Endothelial cell of umbilical vein (primary cell): ENCODE measurements around the gene KCNMA1. TPM values are rescaled to one million over a fixed set of nuclear protein-coding genes. Genes with fewer than 3 reads are reported as not detected.

Experiments used
- BruUV-seq: library from RNA; stranded (reverse); fragments of 400-500 nt; replicated peaks from 2 replicates; lab custom pipeline; 2021; lab: Mats Ljungman, UMichigan
- CTCF ChIA-PET: fragments of 300-600, 350-600 bp; sonication (Branson Sonifier 250); formaldehyde crosslinking; loops from one replicate; lab custom pipeline; 2021; ENCODE audit warnings: antibody characterized with exemption, inconsistent platforms; lab: Charles Lee
- POLR2A ChIA-PET: fragments of 300-600, 350-600 bp; sonication (Branson Sonifier 250); formaldehyde crosslinking; loops from one replicate; lab custom pipeline; 2021; ENCODE audit warnings: antibody characterized with exemption, inconsistent platforms; lab: Charles Lee
- DNase-seq: peaks from one replicate; pipeline ENCODE4 v3.0.0-alpha.2; 2011; ENCODE audit warnings: low read depth, low spot score
- FAIRE-seq: peaks from 2 replicates; lab custom pipeline; 2011; peaks lifted over from hg19 to GRCh38; lab: Jason Lieb, UNC
- H2AFZ ChIP-seq: 2 replicates; pipeline ENCODE4 v1.6.0; 2012; ENCODE audit warnings: low read depth, low read length, control low read depth, inconsistent platforms
- H3K27ac ChIP-seq: 2 replicates; pipeline ENCODE4 v1.5.1; 2011; ENCODE audit warnings: low read depth, mild to moderate bottlenecking, control low read depth, low read length, moderate library complexity; ENCODE audit not compliant: insufficient read depth
- H3K27me3 ChIP-seq, 2 experiments: 2 replicates each; pipeline versions ENCODE4 v1.6.0 to v1.6.1; 2011; ENCODE audit warnings: low read length in 2 of 2, mixed read lengths in 1 of 2; ENCODE audit not compliant: control insufficient read depth in 2 of 2, insufficient read depth in 2 of 2
- H3K36me3 ChIP-seq, 2 experiments: 2 replicates in 1 of 2; 3 replicates in 1 of 2; pipeline ENCODE4 v1.5.1; 2011; ENCODE audit warnings: low read length in 2 of 2, mild to moderate bottlenecking in 1 of 2, moderate library complexity in 1 of 2; ENCODE audit not compliant: control insufficient read depth in 2 of 2, insufficient read depth in 2 of 2; ENCODE audit errors: extremely low read depth in 1 of 2
- H3K4me1 ChIP-seq: 3 replicates; pipeline ENCODE4 v1.5.1; 2011; ENCODE audit warnings: mild to moderate bottlenecking, low read length; ENCODE audit not compliant: control insufficient read depth, insufficient read depth; ENCODE audit errors: extremely low read depth
- H3K4me2 ChIP-seq: 2 replicates; pipeline ENCODE4 v1.6.1; 2011; ENCODE audit warnings: low read length, control low read depth, mixed read lengths; ENCODE audit not compliant: insufficient read depth
- H3K4me3 ChIP-seq, 3 experiments: fragments of 200-600 bp in 1 of 3; sonication (generic), shearing (Covaris generic) in 1 of 3; replicated peaks in 1 of 3; 2 replicates each; pipeline ENCODE4 v1.5.1; 2011 to 2016; ENCODE audit warnings: control low read depth in 3 of 3, low read length in 3 of 3, mild to moderate bottlenecking in 2 of 3, inconsistent platforms in 1 of 3, low read depth in 1 of 3, moderate library complexity in 1 of 3; ENCODE audit not compliant: insufficient read depth in 1 of 3
- H3K79me2 ChIP-seq: 2 replicates; pipeline ENCODE4 v1.6.0; 2012; ENCODE audit warnings: low read length, inconsistent platforms; ENCODE audit not compliant: control insufficient read depth, insufficient read depth
- H3K9ac ChIP-seq: replicated peaks from 2 replicates; pipeline ENCODE3; 2011; ENCODE audit warnings: low read length, control low read depth; ENCODE audit not compliant: insufficient read depth; ENCODE audit errors: extremely low read depth
- H3K9me1 ChIP-seq: replicated peaks from 3 replicates; pipeline ENCODE4 v1.6.0; 2011; ENCODE audit warnings: mild to moderate bottlenecking, low read length; ENCODE audit not compliant: control insufficient read depth, insufficient read depth; ENCODE audit errors: extremely low read depth
- H3K9me3 ChIP-seq: replicated peaks from 2 replicates; pipeline ENCODE4 v1.5.1; 2012; ENCODE audit warnings: low read length, inconsistent platforms; ENCODE audit not compliant: control insufficient read depth, insufficient read depth
- H4K20me1 ChIP-seq: replicated peaks from 2 replicates; pipeline ENCODE3; 2011; ENCODE audit warnings: mild to moderate bottlenecking, low read length; ENCODE audit not compliant: control insufficient read depth, insufficient read depth; ENCODE audit errors: extremely low read depth
- EZH2 ChIP-seq: IDR thresholded peaks from 2 replicates; pipeline ENCODE4 v1.6.1; 2012; ENCODE audit warnings: borderline replicate concordance, low read depth, mild to moderate bottlenecking, moderate library complexity, low read length, inconsistent platforms; ENCODE audit not compliant: severe bottlenecking
- FOS ChIP-seq: IDR thresholded peaks from 2 replicates; pipeline ENCODE4 v1.6.1; 2011; ENCODE audit warnings: mild to moderate bottlenecking, low read length, moderate library complexity, borderline replicate concordance; ENCODE audit not compliant: insufficient read depth
- GATA2 ChIP-seq: IDR thresholded peaks from 2 replicates; pipeline ENCODE4 v1.7.0; 2011; ENCODE audit warnings: low read depth, mild to moderate bottlenecking, moderate library complexity, mixed read lengths, low read length; ENCODE audit not compliant: insufficient read length, insufficient read depth
- JUN ChIP-seq: IDR thresholded peaks from 2 replicates; pipeline ENCODE4 v1.6.1; 2011; ENCODE audit warnings: borderline replicate concordance, low read depth; ENCODE audit not compliant: insufficient read length, insufficient read depth
- MYC ChIP-seq: IDR thresholded peaks from one replicate; pipeline ENCODE4 v1.6.1; 2011; ENCODE audit warnings: mild to moderate bottlenecking, low read depth, low read length
- POLR2A ChIP-seq: IDR thresholded peaks from 2 replicates; pipeline ENCODE4 v1.6.1; 2012; ENCODE audit warnings: low read depth, mild to moderate bottlenecking, control low read depth, low read length
- POLR2AphosphoS5 ChIP-seq: IDR thresholded peaks from 2 replicates; pipeline ENCODE4 v1.6.1; 2012; ENCODE audit warnings: low read depth, mild to moderate bottlenecking, control low read depth, low read length, moderate library complexity; ENCODE audit not compliant: insufficient read depth
- dilution Hi-C: fragments of 300-500 bp; cut with MboI; formaldehyde crosslinking; loops from one replicate; pipeline ENCODE4 v1.15.0; 2019; ENCODE audit warnings: low sequenced_read_pairs; ENCODE audit not compliant: extremely low pct_ligation_motif_present
- intact Hi-C: fragments of 100-400 bp; cut with micrococcal nuclease; formaldehyde crosslinking; loops from one replicate; pipeline ENCODE4 v1.10.0; 2022
- polyA plus RNA-seq, 4 experiments: library from polyadenylated mRNA; depleted of rRNA in 3 of 4; stranded (reverse) in 3 of 4; unstranded in 1 of 4; fragments of >200 nt; gene quantifications; 2 replicates each; pipeline versions ENCODE4 v1.2.1 to v1.2.3, GENCODE V29; 2011 to 2012; ENCODE audit warnings: missing spikeins in 1 of 4
- total RNA-seq: library from RNA; stranded (reverse); gene quantifications from 2 replicates; pipeline ENCODE4 v1.2.3, GENCODE V29; 2021
- TF ChIP-seq, protein P1 (sequence below), 2 donors: IDR thresholded peaks; 1 replicate in 1 of 2; 2 replicates in 1 of 2; pipeline ENCODE4 v1.5.1; 2011; ENCODE audit warnings: low read length in 2 of 2, mild to moderate bottlenecking in 2 of 2, moderate library complexity in 2 of 2, control low read depth in 1 of 2, inconsistent platforms in 1 of 2, low read depth in 1 of 2; ENCODE audit not compliant: insufficient read depth in 1 of 2; ENCODE audit errors: extremely low read depth in 1 of 2
- TF ChIP-seq, protein P2 (sequence below): IDR thresholded peaks from 2 replicates; pipeline ENCODE4 v1.6.1; 2011; ENCODE audit not compliant: insufficient read depth, insufficient read length

Gene KCNMA1
- total and polyA plus RNA-seq, 2 donors (not counting 3 experiments of a cell fraction or from before 2014, with no cell fraction given), result 0.10 to 0.82 TPM

DNA sequence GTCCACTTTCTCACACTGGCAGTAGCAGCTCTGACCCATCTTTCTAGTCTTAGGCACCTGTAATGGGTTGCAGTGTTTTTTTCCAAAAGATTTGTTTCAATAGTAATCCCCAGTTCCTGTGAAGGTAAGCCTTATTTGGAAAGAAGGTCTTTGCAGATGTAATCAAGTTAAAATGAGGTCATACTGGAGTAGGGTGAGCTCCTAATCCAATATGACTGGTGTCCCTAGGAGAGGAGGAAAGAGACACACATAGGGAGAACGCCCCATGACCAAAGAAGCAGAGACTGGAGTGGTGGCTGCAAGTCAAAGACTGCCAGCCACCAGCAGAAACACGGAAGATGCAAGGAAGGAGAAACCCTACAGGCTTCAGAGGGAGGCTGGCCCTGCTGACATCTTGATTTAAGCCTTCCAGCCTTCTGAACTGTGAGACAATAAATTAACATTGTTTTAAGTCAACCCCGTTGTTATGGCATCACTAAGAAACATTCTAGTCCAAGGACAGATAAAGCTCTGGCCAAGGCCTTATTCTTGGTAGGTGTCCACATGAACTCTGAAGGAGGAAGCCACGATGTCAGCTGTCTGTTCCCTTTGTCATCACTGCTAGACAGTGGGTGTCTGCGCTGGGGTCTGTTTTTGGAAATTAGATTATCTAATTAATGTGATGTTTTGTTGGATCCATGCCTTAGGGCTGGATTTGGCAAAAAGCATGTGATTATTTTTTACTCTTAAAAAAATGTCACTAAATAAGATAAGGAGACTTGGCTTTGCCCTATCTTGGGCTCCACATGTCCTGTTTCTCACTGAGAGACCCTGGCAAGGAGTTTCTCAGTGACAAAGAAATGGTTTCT is 214.9 kb downstream of the KCNMA1 start:
- no peaks in the 10 kb centered on the region for H3K36me3 ChIP-seq
- FAIRE-seq (no peak), DNase-seq (no peak)
- peaks cover 4 to 5% of the 10 kb centered on the region in 2 experiments for H3K27me3 ChIP-seq
- ChIA-PET POLR2A (no interaction called here), CTCF (no interaction called here)
- no peak overlapping the region for H3K4me3 ChIP-seq
- TF ChIP-seq POLR2AphosphoS5 (no peak), FOS (no peak), POLR2A (no peak), GATA2 (no peak), EZH2 (no peak), JUN (no peak), MYC (no peak)
- TF ChIP-seq, protein P1, sequence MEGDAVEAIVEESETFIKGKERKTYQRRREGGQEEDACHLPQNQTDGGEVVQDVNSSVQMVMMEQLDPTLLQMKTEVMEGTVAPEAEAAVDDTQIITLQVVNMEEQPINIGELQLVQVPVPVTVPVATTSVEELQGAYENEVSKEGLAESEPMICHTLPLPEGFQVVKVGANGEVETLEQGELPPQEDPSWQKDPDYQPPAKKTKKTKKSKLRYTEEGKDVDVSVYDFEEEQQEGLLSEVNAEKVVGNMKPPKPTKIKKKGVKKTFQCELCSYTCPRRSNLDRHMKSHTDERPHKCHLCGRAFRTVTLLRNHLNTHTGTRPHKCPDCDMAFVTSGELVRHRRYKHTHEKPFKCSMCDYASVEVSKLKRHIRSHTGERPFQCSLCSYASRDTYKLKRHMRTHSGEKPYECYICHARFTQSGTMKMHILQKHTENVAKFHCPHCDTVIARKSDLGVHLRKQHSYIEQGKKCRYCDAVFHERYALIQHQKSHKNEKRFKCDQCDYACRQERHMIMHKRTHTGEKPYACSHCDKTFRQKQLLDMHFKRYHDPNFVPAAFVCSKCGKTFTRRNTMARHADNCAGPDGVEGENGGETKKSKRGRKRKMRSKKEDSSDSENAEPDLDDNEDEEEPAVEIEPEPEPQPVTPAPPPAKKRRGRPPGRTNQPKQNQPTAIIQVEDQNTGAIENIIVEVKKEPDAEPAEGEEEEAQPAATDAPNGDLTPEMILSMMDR (IDR thresholded peaks at IDR 0.05; ENCODE audit: extremely low read depth in 1 of 2, insufficient read depth in 1 of 2, low read depth in 1 of 2, low read length in 2 of 2), result no peak
- TF ChIP-seq, protein P2, sequence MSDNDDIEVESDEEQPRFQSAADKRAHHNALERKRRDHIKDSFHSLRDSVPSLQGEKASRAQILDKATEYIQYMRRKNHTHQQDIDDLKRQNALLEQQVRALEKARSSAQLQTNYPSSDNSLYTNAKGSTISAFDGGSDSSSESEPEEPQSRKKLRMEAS, result no peak
- H4K20me1 ChIP-seq, result no peaks in the 10 kb centered on the region
- no peaks in the 10 kb centered on the region for H3K9me3 ChIP-seq
- dilution Hi-C loops, result no loop called here
- H3K4me1 ChIP-seq, result no peaks in the 10 kb centered on the region
- no peak overlapping the region for H3K4me2 ChIP-seq
- no peak overlapping the region for H2AFZ ChIP-seq
- no peaks in the 10 kb centered on the region for H3K79me2 ChIP-seq
- no peak overlapping the region for H3K9ac ChIP-seq
- intact Hi-C loops, result no loop called here
- H3K27ac ChIP-seq, result no peak overlapping the region
- no TSS peak for BruUV-seq
- no peaks in the 10 kb centered on the region for H3K9me1 ChIP-seq
